Adrenal gland (tissue), 12 donors: ENCODE measurements around the gene XKR7. TPM values are rescaled to one million over a fixed set of nuclear protein-coding genes. Genes with fewer than 3 reads are reported as not detected.
A peak's percentile ranks its signal among the peaks of the same experiment; 100 is the strongest.

Source experiments
- DNase-seq, 7 donors: peaks; one replicate each; pipeline ENCODE4 v3.0.0-alpha.2; 2019 to 2020
- H3K27ac ChIP-seq, 5 donors: fragments of 200-600 bp; sonication (generic) in 4 of 5; 1 replicate in 3 of 5; 2 replicates in 2 of 5; pipeline versions ENCODE4 v1.5.1 to v1.8.0; 2016 to 2020; ENCODE audit warnings: mild to moderate bottlenecking in 1 of 5
- H3K27me3 ChIP-seq: fragments of 200-600 bp; 2 replicates; pipeline ENCODE4 v1.8.0; 2021
- H3K36me3 ChIP-seq, 2 donors: fragments of 200-600 bp; replicated peaks in 1 of 2; 1 replicate in 1 of 2; 2 replicates in 1 of 2; pipeline versions ENCODE4 v1.5.1 to v1.8.0; 2018 to 2022
- H3K4me1 ChIP-seq, 2 donors: fragments of 200-600 bp; replicated peaks in 1 of 2; 1 replicate in 1 of 2; 2 replicates in 1 of 2; pipeline versions ENCODE4 v1.5.1 to v1.8.0; 2018 to 2021
- H3K4me3 ChIP-seq, 4 donors: fragments of 200-600 bp; sonication (generic) in 3 of 4; one replicate each; pipeline ENCODE4 v1.5.1; 2016 to 2018
- H3K9me3 ChIP-seq, 3 donors: fragments of 200-600 bp; sonication (generic) in 1 of 3; replicated peaks in 1 of 3; 1 replicate in 2 of 3; 2 replicates in 1 of 3; pipeline versions ENCODE4 v1.5.1 to v1.8.0; 2016 to 2021
- CTCF ChIP-seq, 6 experiments: fragments of 450-650 bp in 4 of 6; fragments of 200-600 bp in 2 of 6; sonication (generic) in 1 of 6; IDR thresholded peaks; 1 replicate in 5 of 6; 2 replicates in 1 of 6; pipeline versions ENCODE4 v1.5.1 to v1.8.0; 2016 to 2021; ENCODE audit warnings: antibody characterized with exemption in 6 of 6, mild to moderate bottlenecking in 2 of 6, moderate library complexity in 1 of 6
- POLR2A ChIP-seq, 2 donors: fragments of 450-650 bp; IDR thresholded peaks; one replicate each; pipeline ENCODE4 v1.6.1; 2017; ENCODE audit warnings: antibody characterized with exemption in 2 of 2, mild to moderate bottlenecking in 2 of 2, moderate library complexity in 1 of 2
- WGBS, 4 donors: extraction: QIAGEN DNeasy Blood & Tissue Kit in 2 of 4; methylation state at CpG; one replicate each; pipeline versions ENCODE4 v1.1.5 to v1.1.7; 2013 to 2017; 5-methylcytosine and 5-hydroxymethylcytosine counted together
- intact Hi-C, 2 donors: fragments of 100-400 bp; cut with DNase I; formaldehyde crosslinking; loops; one replicate each; pipeline versions ENCODE4 v1.14.1 to v1.15.0; 2022 to 2023
- polyA plus RNA-seq, 3 donors: library from polyadenylated mRNA; stranded (reverse); fragments of 200-250 nt in 2 of 3; fragments of 350-450 nt in 1 of 3; fragmentation: Illumina TruSeq in 1 of 3; extraction: RNeasy Lipid Tissue Mini Kit (QIAGEN cat#74804) in 1 of 3; gene quantifications; one replicate each; pipeline ENCODE4 v1.2.3, GENCODE V29; 2013 to 2014
- total RNA-seq, 9 donors: library from RNA; depleted of rRNA in 4 of 9; stranded (reverse); fragments of >200 nt in 4 of 9; fragments of 120-200 nt in 1 of 9; fragmentation: NEBNext Ultra II Directional in 1 of 9; extraction: Animal tissue kit (Norgen Biotek cat#: 25700) in 1 of 9; gene quantifications; one replicate each; pipeline versions ENCODE4 v1.1.0 to v1.2.4, GENCODE V29; 2013 to 2023
- donor health status: healthy with polysubstance abuse.
- donor health status: Bipolar disorder and iron deficiency.
- donor health status: DM: yes; HTN: yes; CAD: no.
- donor health status: DM: no; HTN: no; CAD: no.
- donor health status: DM: no; HTN: no; CAD: no.
- donor health status: DM: yes; HTN: yes; CAD: no.

Gene XKR7
- total and polyA plus RNA-seq, 12 donors: 0.04 to 0.56 (median 0.30) TPM; not detected in 4

GRCh38 chr20:31981784-31982183 is 13.8 kb downstream of the XKR7 start:
- WGBS, 4 donors: 77 to 85% (median 79%) methylated on average over 2 of the region's 2 CpGs

DNA sequence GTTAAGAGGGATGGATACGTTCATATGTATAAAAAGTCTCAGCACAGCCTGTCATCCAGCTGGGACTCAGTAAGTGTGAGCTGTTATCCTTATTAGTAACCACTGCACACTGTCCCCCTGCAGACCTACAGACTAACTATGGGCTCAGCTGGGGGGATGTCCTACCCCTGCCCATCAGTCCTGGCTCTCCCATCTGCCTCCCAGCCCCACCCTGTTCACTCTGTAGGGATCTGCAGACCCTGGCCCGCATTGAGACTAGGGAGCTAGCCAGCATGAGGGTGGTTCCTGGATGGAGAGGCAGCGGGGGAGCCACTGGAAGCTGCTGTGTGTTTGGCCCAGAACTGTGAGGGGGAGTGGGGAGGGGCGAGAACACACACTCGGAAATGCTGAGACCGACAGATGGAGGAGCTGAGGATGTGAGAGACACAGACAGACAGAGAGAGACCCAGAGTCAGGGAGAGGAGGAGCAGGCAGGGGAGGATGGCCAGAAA is 17.1 kb downstream of the XKR7 start:
- 33 to 42% (median 33%) methylated on average over 6 of the region's 6 CpGs for WGBS, 4 donors

More at GRCh38 chr20:31981784-31982183, 13.8 kb downstream of the XKR7 start:
- intact Hi-C loops: no loop called here
- Histone ChIP-seq H3K9me3 (no peaks in the 10 kb centered on the region), H3K27me3 (no peaks in the 10 kb centered on the region), H3K4me3 (no peak overlapping the region), H3K36me3 (no peaks in the 10 kb centered on the region), H3K4me1 (no peaks in the 10 kb centered on the region), H3K27ac (no peak overlapping the region)
- TF ChIP-seq CTCF (IDR thresholded peaks at IDR 0.05) (no peak), POLR2A (IDR thresholded peaks at IDR 0.05) (no peak)
- DNase-seq: no peak

DNA sequence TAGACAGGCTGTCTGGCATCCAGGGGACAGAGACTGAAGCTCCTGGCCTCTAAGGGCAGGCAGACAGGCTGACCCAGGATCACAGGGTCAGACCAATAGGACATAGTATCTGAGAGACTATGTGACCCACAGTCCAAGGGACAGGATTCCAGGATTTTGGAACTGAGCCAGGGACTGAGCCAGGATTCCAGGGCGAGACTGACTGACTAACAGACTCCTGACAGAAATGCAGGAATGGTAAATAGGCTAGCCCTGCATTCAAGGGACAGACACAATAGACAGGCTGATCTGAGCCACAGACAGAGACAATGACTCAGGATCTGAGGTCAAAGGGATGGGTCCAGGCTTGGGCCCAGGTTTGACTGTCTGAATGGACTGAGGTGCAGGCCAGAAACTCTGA is 19.8 kb downstream of the XKR7 start:
- no peak overlapping the region for H3K4me3 ChIP-seq
- TF ChIP-seq POLR2A (IDR thresholded peaks at IDR 0.05) (no peak), CTCF (IDR thresholded peaks at IDR 0.05) (no peak)
- WGBS, 4 donors: 55 to 73% (median 57%) methylated on average over 1 of the region's 1 CpG; no CpG with 5 or more reads in 1 of the 4 donors
- DNase-seq: peak in 4 of 7 donors; percentile 21 to 56 (median 37)
- no peaks in the 10 kb centered on the region for H3K9me3 ChIP-seq
- H3K36me3 ChIP-seq: no peaks in the 10 kb centered on the region
- intact Hi-C loops: no loop called here
- H3K27ac ChIP-seq: no peak overlapping the region
- H3K27me3 ChIP-seq: no peaks in the 10 kb centered on the region
- H3K4me1 ChIP-seq: no peaks in the 10 kb centered on the region

More for the DNA sequence above, 17.1 kb downstream of the XKR7 start:
- Histone ChIP-seq H3K36me3 (no peaks in the 10 kb centered on the region), H3K9me3 (no peaks in the 10 kb centered on the region), H3K4me3 (no peak overlapping the region), H3K27me3 (no peaks in the 10 kb centered on the region), H3K4me1 (no peaks in the 10 kb centered on the region), H3K27ac (no peak overlapping the region)
- DNase-seq: no peak
- no peak for TF ChIP-seq POLR2A (IDR thresholded peaks at IDR 0.05)
- TF ChIP-seq CTCF (IDR thresholded peaks at IDR 0.05): no peak
- intact Hi-C loops: no loop called here

- no peak overlapping the region for H3K4me3 ChIP-seq
- H3K36me3 ChIP-seq: no peaks in the 10 kb centered on the region
- H3K27me3 ChIP-seq: no peaks in the 10 kb centered on the region
- H3K4me1 ChIP-seq: no peaks in the 10 kb centered on the region
- intact Hi-C loops: no loop called here
- 90 to 92% (median 92%) methylated on average over 4 to 5 of the region's 5 CpGs for WGBS, 4 donors
- no peak overlapping the region for H3K27ac ChIP-seq
- DNase-seq: no peak
- TF ChIP-seq CTCF (IDR thresholded peaks at IDR 0.05) (no peak), POLR2A (IDR thresholded peaks at IDR 0.05) (no peak)
- H3K9me3 ChIP-seq: no peaks in the 10 kb centered on the region
Measured at GRCh38 chr20:31988430-31989015, 20.6 kb downstream of the XKR7 start.
